Activated CD8-positive, alpha-beta memory T cell treated with anti-CD3 and anti-CD28 coated beads, Interleukin-2, amount 50 U/mL, for 48 hours (primary cell): Measurements from ENCODE around the gene FGGY.

Source experiments
- DNase-seq: peaks from one replicate; pipeline ENCODE4 v3.0.0-alpha.2; 2020

The FGGY gene

DNA sequence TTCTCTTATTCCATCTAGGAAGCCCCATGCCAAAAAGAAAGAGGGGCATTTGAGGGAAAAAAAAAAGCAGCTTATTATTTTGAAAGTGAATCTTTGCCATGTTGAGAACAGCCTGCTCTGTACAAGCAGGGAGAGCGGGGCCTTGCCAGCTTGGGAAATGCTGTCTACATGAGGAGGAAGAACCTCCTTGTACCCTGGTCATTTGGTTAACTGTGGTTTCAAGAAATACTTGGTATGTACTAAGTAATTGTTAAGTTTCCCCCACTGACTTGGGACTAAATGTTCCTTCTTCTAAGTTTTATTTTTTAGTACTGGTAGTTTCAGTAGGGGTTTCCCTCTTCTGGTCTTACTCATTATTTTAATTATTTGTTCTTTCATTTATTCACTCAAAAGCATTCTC is 373.8 kb downstream of the FGGY start:
- no peak for DNase-seq

DNA sequence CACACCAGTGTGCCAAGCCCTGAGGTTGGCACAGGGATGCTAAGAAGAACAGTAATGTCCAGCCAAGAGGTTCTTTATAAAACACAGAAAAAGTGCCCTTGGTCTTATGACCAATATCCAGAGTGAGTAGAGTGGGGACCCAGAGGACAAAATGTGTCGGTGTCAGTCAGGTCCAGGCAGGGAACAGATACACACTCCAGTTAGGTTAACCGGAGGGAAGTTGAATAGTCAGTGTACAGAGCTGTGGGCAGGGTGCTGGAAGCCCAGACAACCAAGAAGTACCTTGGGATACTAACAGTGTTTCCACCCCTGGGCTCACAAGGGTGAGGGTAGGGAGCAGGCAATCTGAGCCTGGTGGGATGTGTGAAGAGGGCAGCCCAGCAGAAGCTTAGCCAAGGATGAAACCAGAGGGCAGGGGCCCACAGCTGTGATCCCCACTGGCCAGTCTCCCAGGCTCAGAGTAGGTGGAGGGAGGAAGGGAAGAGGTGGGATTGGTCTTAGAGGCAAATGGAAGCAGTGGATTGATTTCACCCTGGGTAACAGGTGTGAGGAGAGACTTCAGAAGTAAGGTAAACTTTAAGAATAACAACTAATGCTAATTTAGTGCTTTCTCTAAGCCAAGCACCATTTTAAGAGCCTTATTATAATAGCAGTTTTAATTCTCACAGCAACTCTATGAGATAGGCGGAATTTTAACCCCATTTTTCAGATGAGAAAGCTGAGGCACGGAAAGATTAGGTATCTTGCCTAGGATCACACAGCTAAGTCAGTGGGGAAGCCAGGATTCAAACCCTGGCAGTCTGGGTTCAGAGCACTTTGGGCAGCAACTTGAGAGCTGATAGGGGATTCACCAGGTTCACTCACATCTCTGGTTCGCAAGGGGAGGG is 374.4 kb downstream of the FGGY start:
- no peak for DNase-seq

DNA sequence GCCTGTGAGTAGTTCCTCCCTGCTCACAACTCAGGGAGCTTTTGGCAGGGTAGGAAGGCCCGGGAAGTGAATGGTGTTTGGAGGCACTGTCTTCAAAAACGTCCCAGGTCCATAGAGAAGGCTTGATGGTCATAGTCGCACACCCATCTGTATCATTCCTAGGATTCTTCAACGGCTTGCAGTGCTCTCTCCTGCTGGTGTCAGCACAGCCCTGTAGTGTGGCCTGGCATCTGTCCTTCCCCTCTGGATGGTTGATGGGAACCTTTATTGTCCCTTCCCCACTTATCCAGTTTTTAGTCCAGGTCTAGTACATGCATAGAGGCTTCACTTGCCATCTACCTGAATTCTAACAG is 375.0 kb downstream of the FGGY start:
- DNase-seq = no peak

DNA sequence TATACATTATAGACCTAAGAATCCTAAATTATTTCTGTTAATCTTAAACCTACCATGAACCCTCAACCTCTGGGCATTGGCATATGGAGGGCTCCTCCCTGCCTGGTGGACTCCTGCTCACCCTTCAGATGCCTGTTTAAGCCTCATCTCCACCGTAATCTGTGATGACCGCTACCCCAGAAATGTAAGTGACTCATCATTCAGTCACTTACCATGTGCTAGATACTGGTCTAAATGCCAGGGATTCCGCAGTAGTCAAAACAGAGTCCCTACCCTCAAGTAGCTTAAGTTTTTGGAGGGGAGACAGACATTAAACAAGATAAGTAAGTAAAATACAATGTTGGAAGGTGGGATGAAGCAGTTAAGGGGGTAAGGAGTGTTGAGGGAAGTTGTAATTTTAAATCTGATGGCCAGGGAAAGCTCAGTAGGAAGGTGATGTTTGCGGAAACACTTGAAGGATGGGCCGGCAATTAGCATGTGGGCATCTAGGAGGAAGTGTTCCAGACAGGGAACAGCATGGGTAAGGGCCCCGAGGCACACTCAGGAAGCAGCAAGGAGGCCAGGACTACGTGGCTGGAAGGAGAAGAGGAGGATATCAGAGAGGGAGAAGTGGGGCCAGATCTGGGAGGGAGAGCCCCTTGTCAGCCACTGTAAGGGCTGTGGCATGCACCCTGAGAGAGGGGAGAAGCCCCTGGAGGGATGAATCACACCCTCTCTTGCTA is 376.1 kb downstream of the FGGY start:
- no peak for DNase-seq

DNA sequence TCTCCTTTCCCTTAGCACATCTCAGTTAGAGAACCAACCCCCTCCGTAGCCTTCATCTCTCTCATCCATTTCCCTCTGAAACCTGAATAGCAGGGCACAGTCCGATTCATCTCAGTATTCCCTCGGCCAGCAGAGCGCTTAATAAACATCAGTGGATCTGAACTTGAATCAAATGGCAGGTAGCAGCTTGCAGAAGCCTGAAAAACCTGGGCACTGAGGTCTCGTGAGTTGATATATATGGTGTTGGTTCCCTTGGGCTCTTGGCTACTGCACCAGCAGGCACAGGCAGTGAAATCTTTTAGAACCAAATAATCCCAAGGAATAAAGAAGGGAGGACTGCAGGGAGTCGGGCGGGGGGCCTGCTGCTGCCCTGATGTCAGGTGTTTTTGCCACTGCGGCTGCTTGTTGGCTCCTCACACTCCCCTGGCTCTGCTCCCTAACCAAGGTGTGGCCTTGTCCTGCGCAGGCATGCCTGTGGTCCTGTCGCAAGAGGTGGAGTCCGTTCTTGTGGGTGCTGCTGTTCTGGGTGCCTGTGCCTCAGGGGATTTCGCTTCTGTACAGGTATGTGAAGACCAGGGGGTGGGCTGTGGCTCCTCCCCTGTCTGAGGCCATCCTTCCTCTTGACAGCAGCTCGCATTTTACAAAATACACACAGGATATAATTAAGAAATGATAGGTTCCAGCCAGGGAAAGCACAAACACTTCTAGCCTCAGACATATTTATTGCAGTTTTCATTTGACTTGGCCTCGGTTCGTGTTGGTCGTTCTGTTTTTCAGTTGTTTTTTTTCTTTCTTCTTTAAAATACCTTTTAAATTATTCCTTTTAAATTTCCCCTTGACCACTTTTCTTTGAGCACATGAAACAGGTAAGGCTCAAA is 376.9 kb downstream of the FGGY start:
- no peak for DNase-seq

DNA sequence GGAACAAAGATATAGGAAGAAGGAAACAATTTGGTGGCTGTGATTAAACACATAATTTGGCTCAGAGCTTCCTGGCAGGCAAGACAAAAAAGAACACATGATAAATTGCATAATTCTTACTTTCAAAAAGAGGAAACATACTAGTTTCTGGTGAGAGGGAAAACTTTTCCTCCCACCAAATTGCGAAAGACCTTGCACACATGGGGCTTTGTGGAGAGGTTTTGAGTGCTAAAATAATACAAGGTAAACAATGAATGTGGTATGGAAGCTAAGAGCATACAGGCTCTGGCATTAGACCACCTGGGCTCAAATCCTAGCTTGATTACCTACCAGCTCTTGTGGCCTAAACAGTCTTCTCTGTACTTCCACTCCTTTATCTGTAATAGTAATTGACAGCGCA is 377.7 kb downstream of the FGGY start:
- no peak for DNase-seq

DNA sequence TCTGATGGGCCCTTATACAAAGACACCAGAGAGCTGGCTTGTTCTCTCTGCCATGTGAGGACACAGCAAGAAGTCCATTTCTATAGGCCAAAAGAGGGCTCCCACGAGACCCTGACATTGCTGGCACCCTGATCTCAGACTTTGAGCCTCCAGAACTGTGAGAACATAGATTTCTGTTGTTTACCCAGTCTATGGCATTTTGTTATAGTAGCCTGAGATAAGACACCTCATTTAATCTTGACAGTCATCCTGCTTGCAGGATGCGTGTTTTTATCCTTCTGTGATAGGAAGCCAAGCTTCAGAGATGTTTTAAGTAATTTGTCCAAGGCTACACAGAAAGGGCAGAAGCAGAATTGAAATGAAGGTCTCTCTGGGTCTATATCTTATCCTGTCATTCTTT is 379.0 kb downstream of the FGGY start:
- DNase-seq = no peak

DNA sequence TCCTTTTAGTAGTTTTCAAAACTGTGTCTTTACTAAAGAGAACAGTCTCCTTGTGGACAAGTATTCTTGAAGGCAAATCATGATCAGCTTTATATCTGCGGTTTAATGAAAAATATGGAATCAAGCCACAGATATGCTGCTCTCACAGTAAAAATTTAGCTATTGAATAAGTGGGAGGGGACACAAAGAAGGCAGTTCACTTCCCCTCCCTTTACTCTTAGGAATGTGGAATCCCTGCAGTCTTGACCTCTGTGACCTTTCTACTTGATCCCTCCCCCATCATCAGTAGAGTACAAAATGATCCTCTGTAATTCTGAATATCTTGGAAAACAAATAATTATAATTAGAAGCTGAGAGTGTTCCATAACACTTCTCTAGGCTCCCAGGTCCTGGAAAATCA is 381.1 kb downstream of the FGGY start:
- DNase-seq = no peak

DNA sequence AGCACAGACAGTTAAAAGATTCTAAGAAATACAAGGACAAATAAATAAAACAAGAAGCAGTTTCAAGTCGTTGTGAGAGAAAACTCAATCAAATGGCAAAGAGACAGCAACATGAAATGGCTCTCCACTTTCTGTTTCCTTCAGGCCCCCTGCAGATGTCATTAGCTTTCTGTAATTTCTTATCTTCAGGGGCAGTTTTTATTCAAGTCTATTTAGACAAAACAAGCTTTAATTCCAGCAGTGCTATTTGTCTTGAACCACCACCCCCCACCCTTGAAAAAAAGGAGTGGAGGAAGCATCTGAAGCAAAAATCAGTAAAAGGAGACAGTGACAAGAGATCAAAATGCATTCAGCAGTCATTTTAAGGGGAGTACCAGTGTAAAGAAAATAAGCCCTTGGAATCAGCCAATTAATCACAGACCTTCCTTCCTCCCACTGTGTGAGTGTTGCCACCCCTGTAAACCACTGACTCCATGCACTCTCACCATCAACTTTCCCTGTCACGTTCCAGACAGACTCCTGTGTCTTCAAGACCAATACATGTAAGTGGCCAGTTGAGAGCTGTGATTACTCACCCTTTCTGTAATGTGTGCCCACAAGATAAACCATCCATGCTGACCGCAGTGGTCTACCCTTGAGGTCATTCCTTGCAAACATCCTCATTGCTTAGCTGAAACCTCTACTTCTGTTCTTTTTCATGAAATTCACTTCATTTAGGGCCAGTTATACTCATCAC is 381.8 kb downstream of the FGGY start:
- DNase-seq = no peak

DNA sequence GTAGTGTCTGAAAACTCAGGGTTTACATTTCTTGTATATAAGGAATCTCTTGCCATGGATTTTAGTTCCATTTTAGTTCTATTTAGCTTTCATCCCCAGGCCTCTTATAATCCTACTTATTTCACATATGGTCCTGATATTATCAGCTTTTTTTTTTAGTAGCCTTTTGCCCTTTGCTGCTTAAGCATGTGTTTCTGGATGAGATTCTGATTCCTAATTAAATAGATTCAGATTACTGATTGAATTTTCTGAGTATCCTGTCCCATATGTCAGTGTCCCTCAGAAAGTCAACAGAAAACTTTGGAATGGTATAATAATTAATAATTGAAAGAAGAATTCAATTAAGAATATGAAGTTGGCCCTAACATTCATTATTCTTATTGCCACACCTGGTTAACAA is 383.1 kb downstream of the FGGY start:
- DNase-seq = no peak

DNA sequence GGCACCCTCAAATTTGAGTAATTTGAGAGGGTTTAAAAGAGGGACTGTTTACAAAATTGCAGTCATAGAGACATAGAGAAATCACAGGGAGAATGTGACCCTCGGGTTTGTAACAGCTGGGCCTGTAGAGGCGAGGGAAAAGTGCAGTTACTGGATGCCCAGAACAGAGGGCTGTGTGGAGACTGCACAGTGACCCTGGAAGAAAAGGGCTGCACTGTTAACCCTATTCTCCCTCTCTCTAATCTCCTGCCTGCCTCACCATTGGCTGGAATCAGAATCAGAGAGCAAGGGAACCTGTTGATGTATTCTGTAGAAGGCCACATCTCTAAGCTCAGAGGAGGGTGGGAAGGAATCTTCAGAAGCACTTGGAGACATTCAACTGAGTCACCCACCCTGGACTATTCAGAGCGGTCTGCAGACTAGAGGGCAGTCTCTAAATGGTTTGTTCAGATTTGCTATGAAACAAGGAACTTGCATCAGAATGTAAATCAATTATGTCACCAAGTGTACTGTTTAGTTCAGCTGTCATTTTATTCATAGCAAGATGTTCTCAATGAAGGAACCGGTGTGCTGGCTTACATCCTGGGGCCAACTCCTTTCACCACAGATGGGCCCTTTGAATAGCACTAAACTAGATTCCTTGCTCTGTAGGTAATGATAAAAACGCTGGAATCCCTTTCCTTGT is 385.6 kb downstream of the FGGY start:
- DNase-seq = no peak

DNA sequence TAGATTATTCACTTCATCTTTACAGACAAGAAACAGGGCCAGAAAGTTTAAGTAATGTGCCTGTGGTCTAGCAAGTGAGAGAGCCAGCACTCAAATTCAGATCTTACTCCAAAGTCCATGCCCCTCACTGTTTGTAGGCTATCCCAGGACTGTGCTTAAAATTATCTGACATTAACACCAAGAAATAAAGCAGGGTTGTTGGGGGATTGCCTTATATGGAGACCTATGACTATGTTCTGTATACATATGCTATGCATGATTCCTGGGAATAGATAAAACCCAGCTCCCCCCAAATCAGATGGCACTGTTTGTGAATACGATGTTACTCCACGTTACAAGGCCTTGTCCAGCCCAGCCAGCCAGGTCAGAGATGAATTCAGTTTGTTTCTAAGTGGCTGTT is 386.3 kb downstream of the FGGY start:
- DNase-seq = no peak

DNA sequence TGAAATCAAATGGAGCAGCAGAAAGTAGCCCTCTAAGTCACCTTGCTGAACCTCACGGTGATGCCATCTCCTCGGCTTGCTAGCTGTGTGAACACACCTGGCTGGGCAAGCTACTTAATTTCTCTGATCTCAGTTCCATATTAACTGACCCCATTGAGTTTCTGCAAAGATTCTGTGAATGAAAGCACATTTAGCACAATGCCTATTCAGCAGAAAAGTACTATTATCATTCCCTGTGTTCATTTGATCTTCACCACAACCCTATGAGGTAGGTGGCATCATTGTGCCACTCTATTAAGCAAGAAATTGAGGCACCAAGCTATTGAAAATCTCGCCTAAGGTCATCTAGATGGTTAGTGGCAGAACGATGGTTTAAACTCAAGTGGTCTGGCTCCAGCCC is 387.8 kb downstream of the FGGY start:
- no peak for DNase-seq

DNA sequence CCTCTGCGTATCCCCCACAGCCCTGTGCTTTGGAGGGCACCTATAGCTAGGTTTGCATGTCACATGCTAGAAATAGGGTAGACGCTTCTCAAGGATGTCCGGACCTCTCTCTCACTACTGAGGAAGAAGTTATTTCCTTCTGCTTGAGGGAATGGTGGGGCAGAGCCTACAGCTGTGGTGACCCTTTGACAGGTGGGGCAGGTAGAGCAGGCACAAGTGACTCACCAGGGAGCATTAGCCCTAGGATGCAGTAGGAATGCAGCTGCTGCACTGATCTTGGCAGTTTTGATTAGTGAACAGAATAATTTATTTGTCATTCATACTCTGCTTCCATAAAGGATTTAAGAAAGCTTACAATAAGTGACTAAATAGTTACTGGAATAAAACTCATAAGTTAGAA is 388.2 kb downstream of the FGGY start:
- no peak for DNase-seq

DNA sequence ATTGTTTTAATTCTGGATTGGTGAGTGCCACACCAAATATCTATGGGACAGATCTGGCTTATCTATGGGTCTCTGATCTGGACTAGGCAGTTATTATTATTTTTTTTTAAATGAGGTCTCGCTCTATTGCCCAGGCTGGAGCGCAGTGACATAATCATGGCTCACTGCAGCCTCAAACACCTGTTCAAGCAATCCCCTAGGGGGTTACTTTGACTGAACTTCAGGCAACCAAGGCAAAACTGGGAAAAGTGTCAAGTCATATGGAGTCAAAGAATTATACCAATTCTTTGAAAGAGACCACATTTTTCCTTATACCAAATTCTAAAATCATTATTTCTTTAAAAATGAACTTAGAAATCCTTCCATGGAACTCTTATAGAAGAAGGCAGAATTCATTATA is 388.8 kb downstream of the FGGY start:
- DNase-seq = no peak

DNA sequence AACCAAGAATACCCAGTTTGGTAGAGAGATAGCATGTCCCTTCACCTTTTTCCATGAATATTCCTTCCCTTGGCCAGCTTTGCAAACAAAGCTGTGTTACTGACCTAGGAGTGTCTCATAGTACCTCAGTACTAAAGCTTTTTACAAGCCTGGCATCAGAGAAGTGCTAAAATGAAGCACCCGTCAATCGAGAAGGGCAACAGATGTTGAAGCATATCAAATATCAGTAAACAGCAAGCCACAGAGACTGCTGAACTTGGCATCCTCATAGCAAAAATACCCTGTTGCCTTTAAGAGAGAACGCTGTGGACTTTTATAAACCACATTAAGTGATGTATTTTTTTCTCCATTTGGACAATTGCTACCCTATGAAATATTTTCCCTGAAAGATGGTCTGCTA is 389.3 kb downstream of the FGGY start:
- DNase-seq = no peak

DNA sequence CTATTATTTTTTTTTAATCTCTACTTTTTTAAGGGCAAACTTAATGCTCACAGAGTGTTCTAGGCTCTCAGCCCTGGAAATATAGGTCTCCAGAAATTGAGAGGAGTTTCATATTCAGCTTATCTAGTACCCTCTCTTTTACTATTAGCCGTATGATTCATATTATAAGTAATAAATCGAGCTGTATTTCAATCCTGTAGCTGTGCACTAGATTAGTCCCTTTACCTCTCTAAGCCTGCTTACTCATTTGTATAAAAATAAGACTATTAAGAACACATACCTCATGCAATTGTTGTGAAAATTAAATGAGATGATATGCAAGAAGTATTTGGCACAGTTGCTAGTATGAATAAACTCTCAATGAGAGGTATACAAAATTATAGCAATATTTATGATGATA is 389.7 kb downstream of the FGGY start:
- no peak for DNase-seq

DNA sequence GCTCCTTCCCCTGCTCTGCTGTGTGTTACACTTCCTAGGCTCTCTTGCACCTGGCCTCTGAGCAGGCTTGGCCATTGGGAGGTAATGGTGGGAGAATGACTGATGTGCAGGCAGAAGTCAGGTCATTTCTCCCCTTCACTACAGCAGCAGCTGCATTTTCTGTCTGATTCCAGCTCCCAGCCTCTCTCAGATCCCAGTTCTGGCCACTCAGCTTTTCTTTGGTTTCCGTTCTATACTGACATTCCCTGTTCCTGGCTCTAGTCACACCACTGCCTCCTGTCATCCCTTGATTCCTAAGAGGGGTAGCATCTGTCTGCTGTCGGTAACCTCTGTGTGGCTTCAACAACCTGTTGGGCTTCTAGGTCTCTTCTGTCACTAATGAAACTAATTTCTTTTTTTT is 390.2 kb downstream of the FGGY start:
- no peak for DNase-seq

DNA sequence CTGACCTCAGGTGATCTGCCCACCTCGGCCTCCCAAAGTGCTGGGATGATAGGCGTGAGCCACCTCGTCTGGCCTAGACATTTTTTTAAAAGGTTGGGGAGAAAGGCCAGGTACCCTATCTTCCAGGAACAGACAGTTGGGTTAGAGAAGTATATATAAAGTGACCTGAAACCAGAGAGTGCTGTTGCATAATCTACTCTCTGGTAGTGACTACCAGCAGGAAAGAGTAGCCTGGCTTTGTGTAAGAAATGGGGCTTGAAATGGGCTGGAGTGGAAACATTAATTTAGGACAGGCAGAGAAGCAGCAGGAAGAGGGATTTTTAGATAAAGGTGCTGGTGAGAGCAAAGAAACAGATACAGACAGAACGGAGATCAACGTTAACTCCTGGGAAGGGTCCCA is 392.1 kb downstream of the FGGY start:
- no peak for DNase-seq

DNA sequence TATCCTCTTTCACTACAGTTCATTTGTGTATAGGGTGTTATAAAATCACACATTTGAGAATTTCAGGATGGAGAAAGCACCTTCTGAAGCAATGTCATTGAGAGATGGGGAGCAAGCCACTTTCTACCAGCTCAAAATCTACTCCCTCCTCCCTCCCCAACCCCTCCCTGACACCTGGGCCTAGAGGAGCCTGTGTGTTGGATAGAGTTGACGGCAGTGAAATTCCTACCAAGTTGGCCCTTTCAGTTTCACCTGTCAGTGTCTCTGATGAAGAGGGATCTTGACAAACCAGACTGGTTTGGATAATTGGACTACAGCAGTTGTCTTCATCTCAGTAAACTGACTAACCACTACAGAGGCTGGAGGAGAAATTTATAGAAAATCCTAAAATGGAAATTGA is 392.8 kb downstream of the FGGY start:
- no peak for DNase-seq

DNA sequence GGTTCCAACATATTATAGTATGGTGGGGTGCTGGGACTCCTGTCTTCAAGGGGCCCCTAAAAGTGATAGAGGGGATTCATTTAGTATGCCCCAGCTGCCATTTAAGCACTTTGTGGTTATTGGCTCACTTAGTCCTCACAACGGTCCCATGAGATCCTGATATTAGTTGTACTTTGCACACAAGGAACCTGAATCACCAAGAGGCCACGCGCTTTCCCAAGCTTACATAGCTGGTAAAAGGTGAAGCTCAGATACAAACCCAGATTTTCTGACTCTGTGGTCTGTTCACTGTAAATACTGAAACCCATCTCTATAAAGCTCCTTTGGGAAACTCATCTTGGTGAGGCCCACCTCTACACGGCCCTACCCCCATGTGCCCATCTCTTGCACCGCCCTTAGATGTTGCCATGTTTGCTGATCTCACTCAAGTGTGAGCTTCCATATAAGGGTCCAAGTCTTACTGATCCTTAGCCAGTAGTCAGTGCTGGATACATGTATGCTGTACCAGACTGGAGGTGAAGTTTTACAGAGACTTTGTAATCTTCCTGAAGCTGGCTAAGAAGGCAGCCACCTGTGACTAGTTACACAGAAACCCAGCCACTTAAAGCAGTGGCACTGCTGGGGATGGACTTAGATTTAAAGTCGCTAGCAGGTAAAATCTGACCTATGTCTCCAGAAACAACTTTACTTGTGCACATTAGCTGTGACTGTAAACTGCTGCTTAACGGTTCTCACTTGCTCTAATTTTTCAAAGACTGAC is 393.5 kb downstream of the FGGY start:
- no peak for DNase-seq

DNA sequence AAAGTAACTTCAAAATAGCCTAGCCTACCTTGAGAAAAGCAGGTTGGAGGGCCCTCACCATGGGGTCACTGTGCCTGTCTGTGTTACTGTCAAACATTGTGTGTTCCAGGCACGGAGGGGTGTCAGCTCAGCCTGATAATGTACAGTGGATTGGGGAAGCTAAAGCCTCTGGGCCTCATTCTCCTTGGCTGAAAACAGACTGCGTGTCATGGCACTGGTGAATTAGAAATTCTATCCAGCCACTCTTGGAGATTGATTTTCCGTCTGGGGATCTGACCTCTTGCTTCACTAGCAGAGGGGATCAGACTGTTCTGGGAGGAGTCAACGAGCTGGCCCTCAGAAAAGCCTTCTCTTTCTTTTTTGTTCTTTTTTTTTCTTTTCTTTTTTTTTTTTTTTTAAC is 394.4 kb downstream of the FGGY start:
- DNase-seq = no peak
